ENCODE data around the gene SCUBE1. TPM values are rescaled to one million over a fixed set of nuclear protein-coding genes. Genes with fewer than 3 reads are reported as not detected.

SCUBE1 gene
- total RNA-seq, result 21.2 TPM

GRCh38 chr22:43343262-43343669 lies at the start of gene SCUBE1:
TSS of gene SCUBE1 (minus strand) at chr22:43343372. CDS start at chr22:43343261, 111 bp downstream.
- no peak for DNase-seq

DNA sequence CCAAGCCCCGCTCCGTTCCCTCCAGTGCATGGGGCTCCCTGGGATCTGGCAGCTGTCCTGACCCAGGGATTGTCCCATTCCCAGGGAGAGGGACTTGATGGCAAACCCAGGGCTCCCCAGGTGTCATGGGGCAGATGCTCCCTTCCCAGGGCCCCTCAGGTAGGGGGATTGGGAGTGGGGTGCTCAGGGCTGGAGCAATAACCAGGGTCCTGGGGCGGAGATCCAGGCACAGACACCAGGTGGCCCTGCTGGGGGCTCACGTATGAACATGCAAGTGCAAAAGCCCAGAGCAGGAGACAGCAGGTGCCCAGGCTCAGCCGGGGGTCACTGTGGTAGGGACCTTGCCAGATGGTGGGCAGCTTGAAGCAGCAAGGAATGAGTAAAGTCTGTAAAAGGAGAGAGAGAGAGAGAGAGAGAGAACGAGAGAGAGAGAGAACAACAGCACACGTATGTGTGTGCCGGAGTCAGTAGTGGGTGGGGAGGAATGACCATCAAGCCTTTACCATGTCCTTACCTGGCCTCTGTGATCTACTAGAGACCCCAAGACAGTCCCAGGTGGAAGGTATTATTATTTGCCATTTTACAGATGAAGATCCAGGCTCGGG lies 49.3 kb upstream of the SCUBE1 start:
- DNase-seq, result no peak

DNA sequence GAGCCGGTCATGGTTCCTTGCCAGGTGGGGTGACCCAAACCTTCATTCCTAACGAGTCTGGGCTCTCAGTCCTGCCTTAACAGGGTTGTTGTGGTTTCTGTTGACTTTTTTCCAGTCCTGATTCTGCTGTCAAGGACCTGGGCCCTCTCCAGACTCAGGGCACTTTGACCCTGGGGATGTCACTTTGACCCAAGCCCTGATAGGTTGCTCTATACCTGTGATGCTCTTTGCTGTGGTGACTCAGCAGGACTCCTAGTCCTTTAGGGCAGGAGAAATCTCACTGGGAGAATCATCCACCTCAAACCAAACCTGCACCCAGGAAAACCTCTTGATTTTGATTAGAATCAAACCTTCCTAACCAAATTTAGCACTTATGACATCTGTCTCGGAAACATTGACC lies 48.1 kb upstream of the SCUBE1 start:
- DNase-seq, result no peak

DNA sequence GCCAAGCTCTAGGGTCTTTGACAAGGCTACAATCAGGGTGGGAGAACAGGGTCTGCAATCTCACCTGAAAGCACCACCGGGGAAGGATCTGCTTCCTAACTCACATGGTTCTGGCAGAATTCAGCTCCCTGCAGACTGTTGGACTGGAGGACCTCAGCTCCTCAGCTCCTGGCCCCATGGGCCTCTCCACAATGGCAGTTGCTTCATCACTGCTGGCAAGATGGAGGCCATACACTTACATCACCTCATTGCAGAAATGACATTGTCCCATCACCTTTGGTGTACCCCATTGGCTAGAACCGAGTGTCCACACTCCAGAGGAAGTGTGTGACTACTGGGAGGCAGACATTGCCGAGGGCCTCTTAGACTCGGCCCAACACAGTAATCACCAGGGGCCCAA lies 47.7 kb upstream of the SCUBE1 start:
- no peak for DNase-seq

- no peak for DNase-seq
Observed at GRCh38 chr22:43390166-43390565, 47.0 kb upstream of the SCUBE1 start.

- DNase-seq, result no peak
Observed at GRCh38 chr22:43389227-43389836, 46.2 kb upstream of the SCUBE1 start.

GRCh38 chr22:43388420-43388851 lies 45.3 kb upstream of the SCUBE1 start:
- peak; percentile 42 for DNase-seq

- no peak for DNase-seq
Observed at GRCh38 chr22:43387815-43388214, 44.6 kb upstream of the SCUBE1 start.

DNA sequence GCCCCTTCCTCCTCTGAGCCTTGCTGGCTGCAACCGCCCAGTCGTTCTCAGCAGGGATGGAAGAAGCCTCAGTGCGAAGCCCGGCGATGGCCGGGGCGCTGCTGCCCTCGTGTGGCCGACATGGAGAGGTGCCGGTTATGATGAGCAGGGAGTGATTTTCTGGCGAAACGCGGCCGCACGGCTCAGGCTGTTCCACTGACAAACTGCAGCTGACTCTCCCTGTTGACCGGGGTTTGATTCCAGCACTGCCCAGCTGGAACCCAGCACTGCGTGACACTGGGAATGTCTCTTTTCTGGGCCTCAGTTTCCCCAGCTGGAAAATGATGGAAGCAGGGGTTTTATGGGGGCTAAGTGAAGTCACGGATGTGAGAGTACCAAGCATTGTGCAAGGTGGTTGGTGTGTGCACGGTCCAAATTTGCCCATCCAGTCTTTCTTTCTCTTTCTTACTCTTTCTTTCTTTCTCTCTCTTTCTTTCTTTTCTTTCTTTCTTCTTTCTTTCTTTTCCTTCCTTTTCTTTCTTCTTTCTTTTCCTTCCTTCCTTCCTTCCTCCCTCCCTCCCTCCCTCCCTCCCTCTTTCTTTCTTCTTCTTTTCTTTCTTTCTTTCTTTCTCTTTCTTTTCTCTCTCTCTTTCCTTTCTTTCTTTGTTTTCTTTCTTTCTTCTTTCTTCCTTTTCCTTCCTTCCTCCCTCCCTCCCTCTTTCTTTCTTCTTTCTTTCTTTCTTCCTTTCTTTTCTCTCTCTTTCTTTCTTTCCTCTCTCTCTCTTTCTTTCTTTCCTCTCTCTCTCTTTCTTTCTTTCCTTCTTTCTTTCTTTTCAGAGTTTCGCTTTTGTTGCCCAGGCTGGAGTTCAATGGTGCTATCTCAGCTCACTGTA lies 42.8 kb upstream of the SCUBE1 start:
- peak; percentile 65 for DNase-seq

GRCh38 chr22:43384863-43385262 lies 41.7 kb upstream of the SCUBE1 start:
- no peak for DNase-seq

DNA sequence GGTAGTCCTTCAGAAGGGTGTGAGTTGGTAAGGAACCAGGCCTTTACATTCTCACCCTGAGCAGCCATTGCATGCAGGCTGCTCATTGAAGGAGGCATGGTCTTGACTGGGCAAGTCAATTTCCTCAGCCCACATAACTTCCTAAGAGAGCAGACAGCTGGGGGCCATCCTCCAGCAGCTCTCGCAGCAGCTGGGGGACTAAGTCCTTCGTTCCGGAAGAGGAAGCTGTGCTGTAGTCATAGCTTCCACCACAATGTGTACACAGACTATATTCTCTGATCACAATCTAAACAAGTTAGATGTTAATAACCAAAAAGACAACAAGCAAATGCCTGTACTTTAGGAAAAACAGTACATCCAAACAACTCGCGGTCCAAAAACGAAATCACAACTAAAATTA lies 38.5 kb upstream of the SCUBE1 start:
- no peak for DNase-seq

- no peak for DNase-seq
Observed at GRCh38 chr22:43377896-43378704, 34.9 kb upstream of the SCUBE1 start.

- DNase-seq, result no peak
Observed at GRCh38 chr22:43377548-43377895, 34.4 kb upstream of the SCUBE1 start.

DNA sequence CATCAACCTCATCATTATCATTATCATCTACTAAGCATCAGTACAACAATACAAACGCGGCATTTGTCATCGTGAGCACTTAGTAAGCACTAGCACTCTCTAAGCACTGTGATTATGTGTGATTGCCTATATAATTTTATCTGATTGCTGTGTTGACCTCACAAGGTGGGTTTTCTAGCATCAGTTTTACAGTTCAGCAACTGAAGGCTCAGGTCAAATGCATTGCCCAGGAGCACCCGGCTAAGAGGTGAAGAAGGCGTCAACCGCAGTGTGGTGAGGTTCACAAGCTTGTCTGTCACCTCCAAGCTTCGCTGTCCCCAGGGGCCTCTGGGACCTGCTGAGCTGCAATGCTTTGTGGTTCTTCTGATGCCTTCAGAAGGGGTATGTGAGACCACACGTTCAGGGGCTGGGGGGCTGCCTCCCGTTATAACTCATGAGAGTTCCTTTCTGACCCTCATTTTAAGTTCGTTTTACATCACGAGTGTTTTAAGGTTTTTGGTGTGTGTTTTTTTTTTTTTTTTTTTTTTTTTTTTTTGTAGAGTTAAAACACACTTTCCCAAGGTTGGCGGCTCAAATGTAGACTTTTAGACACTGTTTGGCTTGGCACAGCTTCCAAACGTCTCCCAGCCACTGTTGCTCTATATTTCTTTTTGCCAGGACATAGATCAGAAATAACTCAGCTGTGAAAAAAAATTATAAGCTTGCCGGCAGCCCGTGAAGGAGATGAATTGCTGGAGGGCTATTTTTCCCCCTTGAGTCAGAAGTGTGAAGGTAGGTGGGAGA lies 33.8 kb upstream of the SCUBE1 start:
- DNase-seq, result peak; percentile 19

- DNase-seq, result no peak
Observed at GRCh38 chr22:43375951-43376455, 32.8 kb upstream of the SCUBE1 start.

GRCh38 chr22:43370036-43370435 lies 26.9 kb upstream of the SCUBE1 start:
- DNase-seq, result no peak

DNA sequence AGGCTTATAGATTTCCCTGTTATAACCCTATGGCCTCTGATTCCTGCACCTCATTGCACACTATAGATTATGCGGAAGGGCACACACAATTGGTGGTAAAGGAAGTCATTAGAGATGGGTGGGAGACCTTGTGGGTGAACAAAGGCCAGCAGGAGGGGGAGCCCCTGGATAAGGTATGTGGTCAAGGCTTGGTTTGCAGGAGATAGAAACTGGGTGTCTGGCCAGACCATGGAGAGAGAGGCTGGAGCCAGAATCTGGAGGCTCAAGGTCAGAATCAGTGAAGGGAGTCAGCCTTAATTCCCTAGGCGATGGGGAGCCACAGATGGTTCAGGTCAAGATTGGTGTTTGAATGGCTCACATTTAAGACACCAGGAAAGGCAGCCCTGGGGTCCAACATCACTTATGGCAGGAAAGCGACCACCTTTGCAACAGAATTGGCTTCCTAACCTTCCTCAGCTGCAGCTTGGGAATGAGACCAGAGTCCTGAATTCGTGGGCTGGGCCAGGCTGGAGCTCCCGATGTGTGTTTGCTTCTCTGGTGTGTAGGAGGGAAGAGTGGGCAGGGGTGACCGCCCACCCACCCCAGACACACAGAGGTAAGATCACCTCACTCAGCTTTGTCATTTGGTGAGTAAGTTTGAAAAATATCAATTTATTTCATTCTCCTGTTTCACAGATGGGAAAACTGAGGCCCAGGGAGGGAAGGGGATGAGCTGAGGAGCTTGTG lies 22.7 kb upstream of the SCUBE1 start:
- no peak for DNase-seq

DNA sequence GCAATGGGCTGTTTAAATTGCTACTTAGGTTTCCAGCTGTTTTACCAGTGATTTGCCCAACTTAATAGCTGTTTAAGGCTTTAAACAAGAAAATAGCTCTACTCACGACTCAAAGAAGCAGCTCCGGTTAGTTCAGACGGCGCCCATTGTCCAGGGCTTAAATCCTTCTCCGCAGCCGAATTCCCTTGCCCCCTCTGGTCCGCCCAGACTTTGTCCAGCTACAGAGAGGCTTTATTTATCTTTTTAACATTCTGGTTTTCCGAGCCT lies 20.9 kb upstream of the SCUBE1 start:
- DNase-seq, result no peak

DNA sequence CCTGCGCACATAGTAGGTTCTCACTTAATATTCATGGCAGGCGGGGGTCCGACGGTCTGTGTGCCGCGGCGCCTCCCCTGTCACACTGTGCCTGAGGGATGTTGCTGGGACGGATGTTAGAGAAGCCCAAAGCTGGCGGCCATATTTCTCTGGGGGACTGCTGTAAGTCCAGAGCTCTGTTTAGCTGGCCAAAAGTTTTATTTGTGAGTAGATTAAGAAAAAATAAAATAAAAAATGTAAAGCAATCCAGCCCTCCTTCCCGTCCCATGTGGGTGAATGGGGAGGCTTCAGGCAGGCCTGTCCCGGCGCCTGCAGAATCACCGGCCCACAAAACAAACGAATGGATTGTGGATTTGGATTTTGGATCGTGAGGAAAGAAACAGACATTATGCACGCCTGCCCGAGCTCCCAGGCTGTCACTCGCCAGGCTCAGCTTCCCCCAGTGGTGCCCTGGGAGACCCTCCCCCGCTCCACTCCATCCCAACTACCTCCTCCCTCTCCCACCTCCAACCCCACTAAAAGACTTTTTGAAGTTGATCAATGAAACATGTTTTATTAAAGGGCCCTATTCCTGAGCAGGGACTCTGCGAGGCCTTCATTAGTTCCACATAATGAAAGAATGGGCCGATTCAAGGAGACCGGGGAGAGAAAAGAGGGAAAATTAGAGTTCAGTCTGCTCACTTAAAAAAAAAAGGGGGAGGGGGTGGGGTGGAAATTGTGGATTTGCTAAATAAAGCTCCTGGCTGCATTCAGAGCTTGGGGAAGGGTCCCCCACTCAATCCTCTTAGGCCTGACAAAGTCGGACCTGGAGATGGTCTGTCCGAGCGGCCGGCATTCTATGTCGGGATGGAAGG lies 20.4 kb upstream of the SCUBE1 start:
- no peak for DNase-seq

DNA sequence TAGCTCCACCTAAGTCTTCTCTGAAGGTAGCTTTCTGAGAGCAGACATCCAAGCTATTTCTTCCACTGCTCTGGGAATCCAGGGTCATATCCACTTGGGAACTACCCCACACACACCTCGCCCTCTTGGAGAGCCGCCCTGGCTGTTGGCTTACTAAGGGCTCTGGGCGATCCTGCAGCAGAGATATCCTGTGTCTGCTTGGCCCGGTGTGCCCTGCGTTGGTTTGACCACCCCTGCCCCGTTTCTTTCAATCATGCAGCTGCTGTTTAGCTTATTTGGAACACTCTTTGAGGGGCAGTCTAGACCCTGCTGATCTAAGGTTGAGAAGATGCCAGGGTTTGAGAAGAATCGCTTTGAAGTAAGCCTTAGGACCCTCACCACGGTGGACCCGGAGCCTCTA lies 17.4 kb upstream of the SCUBE1 start:
- DNase-seq, result no peak
